HepG2 (cell line): ENCODE measurements around the gene APOC3. TPM values are rescaled to one million over a fixed set of nuclear protein-coding genes. Genes with fewer than 3 reads are reported as not detected.

Experiments
- ATAC-seq: fragments of 200-7000 bp; cut with Tn5 transposase; 3 replicates; pipeline ENCODE4 v1.9.1; 2020; ENCODE audit warnings: mild to moderate bottlenecking, moderate library complexity
- BruUV-seq: library from RNA; stranded (reverse); fragments of 400-500 nt; replicated peaks from 2 replicates; lab custom pipeline; 2021; lab: Mats Ljungman, UMichigan
- CTCF ChIA-PET: fragments of 300-600 bp; formaldehyde crosslinking; extraction: SDS; loops from one replicate; lab custom pipeline; 2021; ENCODE audit warnings: low total read pairs, inconsistent platforms, low intra/inter-chr PET ratio; lab: Yijun Ruan, JAX
- POLR2A ChIA-PET: fragments of 350-600 bp; sonication (Branson Sonifier 250); formaldehyde crosslinking; loops from one replicate; lab custom pipeline; 2020; ENCODE audit warnings: antibody characterized with exemption, inconsistent platforms; lab: Yijun Ruan, JAX
- DNase-seq: peaks from one replicate; pipeline ENCODE4 v3.0.0-alpha.2; 2015; ENCODE audit warnings: low spot score
- FAIRE-seq: peaks from 3 replicates; lab custom pipeline; 2011; peaks lifted over from hg19 to GRCh38; lab: Jason Lieb, UNC
- H2AFZ ChIP-seq: one replicate; pipeline ENCODE4 v1.6.1; 2011; ENCODE audit warnings: low read length, inconsistent platforms
- H3K27ac ChIP-seq: fragments of 300-600 bp; 3 replicates; pipeline ENCODE4 v1.8.0; 2011; ENCODE audit warnings: mixed run types, mild to moderate bottlenecking, mixed read lengths, low read length, inconsistent platforms; ENCODE audit not compliant: insufficient read depth; ENCODE audit errors: extremely low read length
- H3K27me3 ChIP-seq, 2 experiments: fragments of 200-600 bp in 1 of 2; 2 replicates in 1 of 2; 3 replicates in 1 of 2; pipeline versions ENCODE4 v1.6.0 to v1.8.0; 2011; ENCODE audit warnings: low read length in 2 of 2, mild to moderate bottlenecking in 2 of 2, moderate library complexity in 2 of 2, inconsistent platforms in 1 of 2; ENCODE audit not compliant: insufficient read depth in 2 of 2, control insufficient read depth in 1 of 2
- H3K36me3 ChIP-seq, 2 experiments: fragments of 200-600 bp in 1 of 2; replicated peaks in 1 of 2; 2 replicates in 1 of 2; 3 replicates in 1 of 2; pipeline versions ENCODE4 v1.5.1 to v1.8.0; 2011; ENCODE audit warnings: low read length in 2 of 2, inconsistent platforms in 1 of 2; ENCODE audit not compliant: insufficient read depth in 2 of 2, control insufficient read depth in 1 of 2
- H3K4me1 ChIP-seq: 2 replicates; pipeline ENCODE4 v1.5.1; 2012; ENCODE audit warnings: low read length, inconsistent platforms; ENCODE audit not compliant: insufficient read depth
- H3K4me2 ChIP-seq: 2 replicates; pipeline ENCODE4 v1.6.0; 2011; ENCODE audit warnings: low read depth, low read length, inconsistent platforms
- H3K4me3 ChIP-seq, 3 experiments: fragments of 200-600 bp in 1 of 3; sonication (generic), shearing (Covaris generic) in 1 of 3; replicated peaks in 1 of 3; 2 replicates each; pipeline ENCODE4 v1.5.1; 2011 to 2016; ENCODE audit warnings: low read length in 3 of 3, inconsistent platforms in 2 of 3, low read depth in 2 of 3, mild to moderate bottlenecking in 2 of 3, control low read depth in 1 of 3, mixed read lengths in 1 of 3; ENCODE audit not compliant: insufficient read depth in 1 of 3
- H3K79me2 ChIP-seq: one replicate; pipeline ENCODE4 v1.6.1; 2011; ENCODE audit warnings: low read length, inconsistent platforms; ENCODE audit not compliant: insufficient read depth
- H3K9ac ChIP-seq: 2 replicates; pipeline ENCODE4 v1.6.0; 2011; ENCODE audit warnings: mild to moderate bottlenecking, low read depth, low read length, inconsistent platforms; ENCODE audit not compliant: insufficient read depth
- H3K9me3 ChIP-seq: 2 replicates; pipeline ENCODE4 v1.5.1; 2012; ENCODE audit warnings: mild to moderate bottlenecking, low read length
- H4K20me1 ChIP-seq: 2 replicates; pipeline ENCODE4 v1.6.0; 2011; ENCODE audit warnings: inconsistent platforms, mild to moderate bottlenecking, low read length, moderate library complexity; ENCODE audit not compliant: insufficient read depth
- ESRRA ChIP-seq: sonication (generic); formaldehyde crosslinking; IDR thresholded peaks from 2 replicates; pipeline ENCODE4 v1.5.1; 2020; ENCODE audit warnings: mild to moderate bottlenecking, low read depth, missing genetic modification reagents
- HNF4A ChIP-seq: sonication (generic); formaldehyde crosslinking; IDR thresholded peaks from 2 replicates; pipeline ENCODE4 v1.4.0; 2020; ENCODE audit warnings: missing genetic modification reagents
- KDM5A ChIP-seq: fragments of 200-600 bp; sonication (generic); IDR thresholded peaks from 2 replicates; pipeline ENCODE4 v1.7.0; 2018; ENCODE audit warnings: antibody characterized with exemption, mild to moderate bottlenecking, low read length, borderline replicate concordance
- MAFF ChIP-seq: IDR thresholded peaks from 2 replicates; pipeline ENCODE4 v1.6.1; 2011; ENCODE audit warnings: low read depth, low read length, improper control_type of control experiment
- MAFG ChIP-seq: sonication (generic); formaldehyde crosslinking; IDR thresholded peaks from 2 replicates; pipeline ENCODE4 v1.5.1; 2020; ENCODE audit warnings: mild to moderate bottlenecking, missing genetic modification reagents
- MAFK ChIP-seq, 2 experiments: IDR thresholded peaks in 1 of 2; conservative IDR thresholded peaks in 1 of 2; 2 replicates each; pipeline ENCODE4 v1.6.1; 2011; ENCODE audit warnings: improper control_type of control experiment in 2 of 2, low read length in 2 of 2
- NCOA2 ChIP-seq: sonication (generic); formaldehyde crosslinking; IDR thresholded peaks from 2 replicates; pipeline ENCODE4 v1.8.0; 2022; ENCODE audit warnings: inconsistent platforms
- NFE2 ChIP-seq: sonication (generic); formaldehyde crosslinking; IDR thresholded peaks from 2 replicates; pipeline ENCODE4 v1.4.0; 2020; ENCODE audit warnings: missing genetic modification reagents
- NFE2L2 ChIP-seq: fragments of 150-350 bp; IDR thresholded peaks from 2 replicates; pipeline ENCODE4 v1.6.1; 2014; ENCODE audit warnings: low read length
- SUZ12 ChIP-seq: fragments of 150-350 bp; IDR thresholded peaks from 2 replicates; pipeline ENCODE4 v1.6.1; 2014; ENCODE audit warnings: low read depth, low read length
- ZBTB49 ChIP-seq: sonication (generic); formaldehyde crosslinking; IDR thresholded peaks from 2 replicates; pipeline ENCODE4 v1.4.0; 2020; ENCODE audit warnings: missing genetic modification reagents, borderline replicate concordance
- ZFP1 ChIP-seq: IDR thresholded peaks from 2 replicates; pipeline ENCODE4 v1.6.1; 2016
- ZFP36L2 ChIP-seq: sonication (generic); formaldehyde crosslinking; IDR thresholded peaks from 2 replicates; pipeline ENCODE4 v1.4.0; 2020; ENCODE audit warnings: missing genetic modification reagents
- ZNF20 ChIP-seq: sonication (generic); formaldehyde crosslinking; IDR thresholded peaks from 2 replicates; pipeline ENCODE4 v1.4.0; 2020; ENCODE audit warnings: mild to moderate bottlenecking, moderate library complexity, missing genetic modification reagents
- ZNF652 ChIP-seq: IDR thresholded peaks from 2 replicates; pipeline ENCODE4 v1.6.1; 2016; ENCODE audit warnings: low read depth, borderline replicate concordance
- ZNF891 ChIP-seq: sonication (generic); formaldehyde crosslinking; IDR thresholded peaks from 2 replicates; pipeline ENCODE4 v1.5.0; 2020; ENCODE audit warnings: mild to moderate bottlenecking, missing genetic modification reagents
- WGBS: methylation state at CpG from one replicate; pipeline ENCODE4 v1.1.6; 2017; ENCODE audit warnings: low lambda C conversion rate; 5-methylcytosine and 5-hydroxymethylcytosine counted together
- in situ Hi-C: cut with HindIII; loops from 2 replicates; pipeline ENCODE4 v1.10.0; 2017; ENCODE audit warnings: low pct_unique_long_range_greater_than_20kb; ENCODE audit not compliant: extremely low pct_ligation_motif_present
- intact Hi-C: fragments of 100-400 bp; cut with micrococcal nuclease; formaldehyde crosslinking; loops from one replicate; pipeline ENCODE4 v1.10.0; 2022; ENCODE audit not compliant: unreplicated experiment
- polyA plus RNA-seq, 8 experiments: library from polyadenylated mRNA; depleted of rRNA in 3 of 8; stranded (reverse) in 7 of 8; unstranded in 1 of 8; fragments of >200 nt; fragmentation: Illumina TruSeq in 4 of 8; extraction: Trizol in 4 of 8; gene quantifications; 2 replicates each; pipeline versions ENCODE4 v1.2.1 to v1.2.3, GENCODE V29; 2011 to 2016; ENCODE audit warnings: low read depth in 4 of 8, missing spikeins in 1 of 8, mixed read lengths in 1 of 8; ENCODE audit not compliant: insufficient read depth in 1 of 8
- total RNA-seq, 5 experiments: library from RNA; depleted of rRNA; stranded (reverse); fragments of >200 nt; fragmentation: Illumina TruSeq; extraction: Trizol; gene quantifications; 2 replicates each; pipeline ENCODE4 v1.2.3, GENCODE V29; 2016; ENCODE audit warnings: low read depth in 1 of 5

Gene APOC3
- total and polyA plus RNA-seq, 2 of the 13 experiments (the other 11 are each of a cell fraction or from before 2014, with no cell fraction given), result 314 to 687 TPM

GRCh38 chr11:116796548-116796947 lies 33.2 kb upstream of the APOC3 start:
- no peak overlapping the region for H3K9ac ChIP-seq
- in situ Hi-C loops, result loop anchor here (10.0 kb wide), 1 partner anchor 298 kb away; the partner anchor contains the start of gene SIK3
- peaks cover 4% of the 10 kb centered on the region for H3K79me2 ChIP-seq
- no peak for ATAC-seq
- no peak overlapping the region for H2AFZ ChIP-seq
- BruUV-seq, result no TSS peak
- WGBS, result 47% methylated on average over 1 of the region's 1 CpG
- POLR2A ChIA-PET, result interaction anchor here (12.0 to 17.3 kb wide), 2 partner anchors 10 to 33 kb away, joined by 291 to 1365 read pairs; partner anchors contain the start of genes APOA1, APOA4 and APOC3
- TF ChIP-seq ZFP36L2 (CRISPR knock-in tag) (no peak), ZNF652 (CRISPR knock-in tag) (peak; percentile 86), ZBTB49 (CRISPR knock-in tag) (no peak), ZFP1 (CRISPR knock-in tag) (no peak), NCOA2 (CRISPR knock-in tag) (0 out of 2 replicates have a peak, but pooled peaks have one; percentile 13), ZNF20 (no peak), NFE2L2 (peak; percentile 97), HNF4A (peak; percentile 9; the same call in 1 of the 2 replicates), NFE2 (CRISPR knock-in tag) (peak; percentile 60; the same call in 1 of the 2 replicates), MAFK (conservative IDR thresholded peaks at IDR 0.05 in 1 of 2, IDR thresholded peaks at IDR 0.05 in 1 of 2; ENCODE audit: low read length in 2 of 2) (peak; percentile 87 to 90), SUZ12 (no peak), KDM5A (no peak), MAFF (peak; percentile 80), ESRRA (CRISPR knock-in tag) (no peak), ZNF891 (CRISPR knock-in tag) (no peak), MAFG (CRISPR knock-in tag) (peak; percentile 61; the same call in 1 of the 2 replicates)
- peak; percentile 32 for DNase-seq
- CTCF ChIA-PET, result no interaction called here
- no peaks in the 10 kb centered on the region; a peak in 1 of 5 replicates for H3K27me3 ChIP-seq
- no peak overlapping the region for H3K4me3 ChIP-seq
- H3K9me3 ChIP-seq, result no peaks in the 10 kb centered on the region
- H3K4me2 ChIP-seq, result no peak overlapping the region
- H3K4me1 ChIP-seq, result peaks cover 74% of the 10 kb centered on the region
- H3K36me3 ChIP-seq, result no peaks in the 10 kb centered on the region
- H4K20me1 ChIP-seq, result no peaks in the 10 kb centered on the region
- FAIRE-seq, result peak; percentile 56
- intact Hi-C loops, result no loop called here
- peak overlapping the region; percentile 35 for H3K27ac ChIP-seq
